Spleen (tissue), 11 donors: ENCODE measurements around the gene ERC2. TPM values are rescaled to one million over a fixed set of nuclear protein-coding genes. Genes with fewer than 3 reads are reported as not detected.

Experiments used
- DNase-seq: peaks from one replicate; pipeline ENCODE4 v3.0.0-alpha.2; 2020
- H3K27ac ChIP-seq, 8 donors: fragments of 200-600 bp; sonication (generic) in 7 of 8; 1 replicate in 4 of 8; 2 replicates in 4 of 8; pipeline versions ENCODE4 v1.5.0 to v1.8.0; 2016 to 2021; ENCODE audit warnings: inconsistent platforms in 4 of 8, mild to moderate bottlenecking in 4 of 8, moderate library complexity in 1 of 8
- H3K27me3 ChIP-seq, 7 donors: fragments of 200-600 bp; sonication (generic) in 6 of 7; replicated peaks in 1 of 7; 1 replicate in 4 of 7; 2 replicates in 3 of 7; pipeline versions ENCODE4 v1.5.0 to v1.8.0; 2016 to 2021; ENCODE audit warnings: inconsistent platforms in 3 of 7, mild to moderate bottlenecking in 1 of 7
- H3K36me3 ChIP-seq, 6 donors: fragments of 200-600 bp; sonication (generic) in 5 of 6; 1 replicate in 4 of 6; 2 replicates in 2 of 6; pipeline versions ENCODE4 v1.5.0 to v1.8.0; 2016 to 2021; ENCODE audit warnings: inconsistent platforms in 2 of 6
- H3K4me1 ChIP-seq, 6 donors: fragments of 200-600 bp; sonication (generic) in 5 of 6; 1 replicate in 3 of 6; 2 replicates in 3 of 6; pipeline versions ENCODE4 v1.5.0 to v1.8.0; 2016 to 2021; ENCODE audit warnings: inconsistent platforms in 3 of 6
- H3K4me3 ChIP-seq, 8 donors: fragments of 200-600 bp; sonication (generic) in 7 of 8; 1 replicate in 4 of 8; 2 replicates in 4 of 8; pipeline versions ENCODE4 v1.5.0 to v1.8.0; 2016 to 2021; ENCODE audit warnings: inconsistent platforms in 4 of 8, mild to moderate bottlenecking in 4 of 8, moderate library complexity in 2 of 8
- H3K9me3 ChIP-seq, 8 donors: fragments of 200-600 bp; sonication (generic) in 7 of 8; 1 replicate in 4 of 8; 2 replicates in 4 of 8; pipeline versions ENCODE4 v1.5.0 to v1.8.0; 2016 to 2021; ENCODE audit warnings: inconsistent platforms in 4 of 8
- CTCF ChIP-seq, 11 experiments: fragments of 200-600 bp in 7 of 11; fragments of 450-650 bp in 4 of 11; sonication (generic) in 4 of 11; IDR thresholded peaks in 8 of 11; conservative IDR thresholded peaks in 3 of 11; 1 replicate in 7 of 11; 2 replicates in 4 of 11; pipeline versions ENCODE4 v1.4.0 to v1.8.0; 2016 to 2021; ENCODE audit warnings: antibody characterized with exemption in 11 of 11, inconsistent platforms in 4 of 11, mild to moderate bottlenecking in 1 of 11
- POLR2A ChIP-seq, 3 donors: fragments of 450-650 bp; IDR thresholded peaks; one replicate each; pipeline ENCODE4 v1.5.1; 2017; ENCODE audit warnings: antibody characterized with exemption in 3 of 3, mild to moderate bottlenecking in 1 of 3
- POLR2AphosphoS5 ChIP-seq, 3 donors: sonication (generic); formaldehyde crosslinking; IDR thresholded peaks; one replicate each; pipeline ENCODE4 v1.5.1; 2017; ENCODE audit warnings: antibody characterized with exemption in 3 of 3
- WGBS, 5 donors: extraction: QIAGEN DNeasy Blood & Tissue Kit in 3 of 5; methylation state at CpG; one replicate each; pipeline versions ENCODE4 v1.1.5 to v1.1.7; 2013 to 2018; 5-methylcytosine and 5-hydroxymethylcytosine counted together
- intact Hi-C: fragments of 100-400 bp; cut with DNase I; formaldehyde crosslinking; loops from one replicate; pipeline ENCODE4 v1.15.0; 2023; ENCODE audit warnings: low total_unique reads
- polyA plus RNA-seq, 3 donors: library from polyadenylated mRNA; stranded (reverse); fragments of 200-250 nt; gene quantifications; one replicate each; pipeline ENCODE4 v1.2.1, GENCODE V29; 2013
- total RNA-seq, 7 donors: library from RNA; depleted of rRNA in 3 of 7; stranded (reverse); fragments of >200 nt in 3 of 7; fragmentation: NEBNext Ultra II Directional in 4 of 7; extraction: Animal tissue kit (Norgen Biotek cat#: 25700) in 4 of 7; gene quantifications; one replicate each; pipeline versions ENCODE4 v1.1.0 to v1.2.1, GENCODE V29; 2016 to 2021
- donor health status: healthy with polysubstance abuse.
- donor health status: DM: no; HTN: no; CAD: no; lungs with moderate emphysema.
- donor health status: DM: no; HTN: no; CAD: no.
- donor health status: Bipolar disorder and iron deficiency.
- donor health status: healthy.
- donor health status: DM: no; HTN: no; CAD: no.
- donor health status: DM: yes; HTN: yes; CAD: no.

The ERC2 gene
- total and polyA plus RNA-seq, 10 donors = 0.04 to 4.9 (median 0.39) TPM

DNA sequence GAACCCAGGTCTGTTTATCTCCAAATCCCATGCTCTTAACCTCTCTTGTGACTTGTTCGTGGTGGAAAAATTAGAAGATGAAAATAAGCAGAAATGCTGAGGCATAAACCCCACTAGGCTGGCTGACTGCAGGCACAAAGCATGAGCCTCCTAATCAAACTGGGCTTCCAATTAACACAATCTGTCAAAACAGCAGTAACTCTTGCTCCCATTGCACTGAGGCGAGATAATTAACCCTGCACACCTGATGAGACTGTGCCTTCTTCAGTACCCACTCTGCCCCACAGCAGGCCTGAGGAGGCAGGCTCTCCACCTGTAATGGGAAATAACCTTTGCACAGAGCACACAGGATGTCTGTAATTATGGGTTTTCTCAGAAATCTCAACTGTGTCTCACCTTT lies 696.8 kb downstream of the ERC2 start:
- Histone ChIP-seq H3K27ac (no peak overlapping the region), H3K4me3 (no peak overlapping the region), H3K4me1 (peaks cover 0 to 7% (median 0%) of the 10 kb centered on the region in 6 donors), H3K27me3 (no peaks in the 10 kb centered on the region), H3K9me3 (no peaks in the 10 kb centered on the region), H3K36me3 (no peaks in the 10 kb centered on the region)
- 84 to 93% (median 88%) methylated on average over 2 of the region's 2 CpGs for WGBS, 5 donors
- no peak for TF ChIP-seq CTCF (IDR thresholded peaks at IDR 0.05 in 8 of 11, conservative IDR thresholded peaks at IDR 0.05 in 3 of 11)
- TF ChIP-seq POLR2A (IDR thresholded peaks at IDR 0.05) = no peak
- TF ChIP-seq POLR2AphosphoS5 (IDR thresholded peaks at IDR 0.05) = no peak
- intact Hi-C loops = no loop called here
- no peak for DNase-seq

DNA sequence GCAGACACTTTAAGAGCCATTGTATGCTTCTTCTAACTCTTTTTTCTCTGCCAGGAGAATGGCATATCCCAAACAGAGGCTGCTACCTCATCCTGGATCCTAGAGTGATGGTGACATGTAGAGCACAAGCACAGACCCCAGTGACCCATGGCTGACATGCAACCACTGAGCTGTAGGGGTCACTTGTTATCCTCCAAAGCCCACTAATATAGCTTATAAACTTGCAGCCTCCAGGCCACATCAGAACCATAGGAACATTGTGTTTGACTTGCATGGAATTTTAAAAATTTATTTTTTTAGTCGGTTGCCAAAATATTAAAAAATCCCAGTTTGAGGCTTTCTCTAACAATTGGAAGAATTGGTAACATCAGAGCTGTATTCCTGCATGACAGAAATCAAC lies 698.2 kb downstream of the ERC2 start:
- H3K36me3 ChIP-seq = no peaks in the 10 kb centered on the region
- H3K4me3 ChIP-seq = no peak overlapping the region
- H3K27me3 ChIP-seq = no peaks in the 10 kb centered on the region
- intact Hi-C loops = no loop called here
- WGBS, 5 donors = 76 to 86% (median 81%) methylated on average over 1 of the region's 1 CpG
- H3K9me3 ChIP-seq = no peaks in the 10 kb centered on the region
- no peak for DNase-seq
- H3K27ac ChIP-seq = no peak overlapping the region
- no peak for TF ChIP-seq CTCF (IDR thresholded peaks at IDR 0.05 in 8 of 11, conservative IDR thresholded peaks at IDR 0.05 in 3 of 11)
- no peak for TF ChIP-seq POLR2A (IDR thresholded peaks at IDR 0.05)
- TF ChIP-seq POLR2AphosphoS5 (IDR thresholded peaks at IDR 0.05) = no peak
- H3K4me1 ChIP-seq = peaks cover 0 to 7% (median 0%) of the 10 kb centered on the region in 6 donors

- no peaks in the 10 kb centered on the region for H3K27me3 ChIP-seq
- no peak for TF ChIP-seq POLR2AphosphoS5 (IDR thresholded peaks at IDR 0.05)
- TF ChIP-seq POLR2A (IDR thresholded peaks at IDR 0.05) = no peak
- no peak for TF ChIP-seq CTCF (IDR thresholded peaks at IDR 0.05 in 8 of 11, conservative IDR thresholded peaks at IDR 0.05 in 3 of 11)
- no peak overlapping the region for H3K27ac ChIP-seq
- H3K4me3 ChIP-seq = no peak overlapping the region
- no peaks in the 10 kb centered on the region for H3K36me3 ChIP-seq
- no peak for DNase-seq
- H3K9me3 ChIP-seq = no peaks in the 10 kb centered on the region
- 0 to 67% (median 33%) methylated on average over 1 of the region's 1 CpG for WGBS, 5 donors
- intact Hi-C loops = no loop called here
- H3K4me1 ChIP-seq = peaks cover 0 to 7% (median 0%) of the 10 kb centered on the region in 6 donors
Observed at GRCh38 chr3:55766753-55767152, 701.5 kb downstream of the ERC2 start.

GRCh38 chr3:55765906-55766701 lies 702.2 kb downstream of the ERC2 start:
- Histone ChIP-seq H3K4me3 (no peak overlapping the region), H3K27me3 (no peaks in the 10 kb centered on the region), H3K36me3 (no peaks in the 10 kb centered on the region), H3K27ac (no peak overlapping the region), H3K4me1 (peaks cover 0 to 7% (median 0%) of the 10 kb centered on the region in 6 donors), H3K9me3 (no peaks in the 10 kb centered on the region)
- intact Hi-C loops = no loop called here
- no peak for DNase-seq
- WGBS, 5 donors = 93 to 98% (median 95%) methylated on average over 7 of the region's 7 CpGs
- TF ChIP-seq POLR2A (IDR thresholded peaks at IDR 0.05) = no peak
- no peak for TF ChIP-seq CTCF (IDR thresholded peaks at IDR 0.05 in 8 of 11, conservative IDR thresholded peaks at IDR 0.05 in 3 of 11)
